Measurements from ENCODE around the gene EMC8.
"Not testable (repeated sequence)": the region's sequence is repeated elsewhere in the genome, so short reads cannot be mapped to it uniquely, and the experiment has no call there.

Gene EMC8

DNA sequence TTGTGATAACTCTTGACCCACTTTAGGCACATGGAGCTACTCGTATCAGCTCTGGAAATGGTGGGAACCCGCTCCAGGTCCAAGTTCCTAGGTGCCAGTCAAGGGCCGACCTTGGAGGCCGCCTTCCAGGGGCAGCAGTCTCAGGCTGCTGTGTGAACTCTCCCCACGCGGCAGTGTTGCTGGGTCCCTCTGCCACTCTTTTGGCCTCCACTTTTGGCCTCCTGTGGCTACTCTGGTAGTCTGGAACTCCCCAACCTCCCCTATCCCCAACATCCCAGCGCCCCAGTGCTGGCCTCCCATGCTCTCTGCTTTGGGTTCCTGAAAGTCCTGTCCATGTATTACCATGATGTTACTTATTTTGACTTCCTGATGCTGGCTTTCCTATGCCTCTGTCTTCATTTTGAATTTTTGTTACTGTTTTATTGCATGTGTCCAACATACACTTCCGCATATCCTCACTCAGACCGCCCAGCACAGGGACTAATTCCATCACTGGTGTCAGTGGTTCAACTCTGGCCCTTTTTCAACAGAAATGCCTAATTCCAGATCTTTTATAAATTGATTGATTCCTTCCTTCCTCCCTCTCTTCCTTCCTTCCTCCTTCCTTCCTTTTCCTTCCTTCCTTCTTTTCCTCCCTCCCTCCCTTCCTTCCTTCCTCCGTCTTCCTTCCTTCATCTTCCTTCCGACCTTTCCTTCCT, 44.3 kb upstream of the EMC8 start:
- H3K36me3 ChIP-seq (ENCODE audit: insufficient read depth, low read length): no peaks in the 10 kb centered on the region
- H3K27ac ChIP-seq: no peak overlapping the region
- H3K9ac ChIP-seq (ENCODE audit: insufficient read length): no peak overlapping the region
- no peak for DNase-seq (ENCODE audit: low read depth, low spot score)
- H3K9me3 ChIP-seq (ENCODE audit: low read depth, low read length): no peaks in the 10 kb centered on the region
- no peak overlapping the region for H3K4me3 ChIP-seq
- TF ChIP-seq FOXP2 (optimal IDR thresholded peaks at IDR 0.05; ENCODE audit: control extremely low read depth, extremely low read length, insufficient read depth) (no peak), EZH2 (IDR thresholded peaks at IDR 0.05) (no peak), POLR2AphosphoS5 (IDR thresholded peaks at IDR 0.05; ENCODE audit: borderline replicate concordance, low read depth, low read length) (no peak)

- H3K36me3 ChIP-seq (ENCODE audit: insufficient read depth, low read length): no peaks in the 10 kb centered on the region
Observed at GRCh38 chr16:85842848-85843247, 43.5 kb upstream of the EMC8 start.

DNA sequence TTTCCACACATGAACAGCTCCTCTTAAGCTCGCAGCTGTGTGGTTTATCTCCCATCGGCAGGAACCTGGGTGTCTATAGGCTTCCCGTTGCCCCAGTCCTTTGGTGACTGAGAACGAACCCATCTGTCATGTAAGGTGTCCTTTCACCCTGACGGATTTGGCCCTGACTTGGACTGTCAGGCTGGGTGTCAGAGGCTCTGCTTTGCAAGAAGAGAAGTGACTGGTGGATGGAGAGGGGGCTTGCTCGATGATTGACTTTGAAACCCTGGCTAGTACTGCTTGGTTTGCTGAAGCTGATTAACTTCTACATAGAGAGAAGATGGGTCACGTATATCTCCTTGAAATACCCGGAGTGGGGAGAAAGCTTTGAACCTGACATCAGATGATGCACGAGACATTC, 43.1 kb upstream of the EMC8 start:
- H3K27ac ChIP-seq: no peak overlapping the region
- no peak for DNase-seq (ENCODE audit: low read depth, low spot score)
- H3K9me3 ChIP-seq (ENCODE audit: low read depth, low read length): no peaks in the 10 kb centered on the region

More at GRCh38 chr16:85842848-85843247, 43.5 kb upstream of the EMC8 start:
- Histone ChIP-seq H3K9me3 (ENCODE audit: low read depth, low read length) (no peaks in the 10 kb centered on the region), H3K4me3 (no peak overlapping the region), H3K27ac (no peak overlapping the region), H3K9ac (ENCODE audit: insufficient read length) (no peak overlapping the region)
- TF ChIP-seq EZH2 (IDR thresholded peaks at IDR 0.05): no peak
- no peak for TF ChIP-seq POLR2AphosphoS5 (IDR thresholded peaks at IDR 0.05; ENCODE audit: borderline replicate concordance, low read depth, low read length)
- TF ChIP-seq FOXP2 (optimal IDR thresholded peaks at IDR 0.05; ENCODE audit: control extremely low read depth, extremely low read length, insufficient read depth): no peak
- DNase-seq (ENCODE audit: low read depth, low spot score): no peak

GRCh38 chr16:85840801-85841200, 41.5 kb upstream of the EMC8 start:
- Histone ChIP-seq H3K9me3 (ENCODE audit: low read depth, low read length) (no peaks in the 10 kb centered on the region), H3K9ac (ENCODE audit: insufficient read length) (no peak overlapping the region), H3K36me3 (ENCODE audit: insufficient read depth, low read length) (no peaks in the 10 kb centered on the region), H3K27ac (no peak overlapping the region), H3K4me3 (no peak overlapping the region)
- DNase-seq (ENCODE audit: low read depth, low spot score): no peak
- TF ChIP-seq EZH2 (IDR thresholded peaks at IDR 0.05) (no peak), FOXP2 (optimal IDR thresholded peaks at IDR 0.05; ENCODE audit: control extremely low read depth, extremely low read length, insufficient read depth) (no peak)

More for the DNA sequence above, 43.1 kb upstream of the EMC8 start:
- Histone ChIP-seq H3K36me3 (ENCODE audit: insufficient read depth, low read length) (no peaks in the 10 kb centered on the region), H3K9ac (ENCODE audit: insufficient read length) (no peak overlapping the region), H3K4me3 (no peak overlapping the region)
- no peak for TF ChIP-seq FOXP2 (optimal IDR thresholded peaks at IDR 0.05; ENCODE audit: control extremely low read depth, extremely low read length, insufficient read depth)
- TF ChIP-seq EZH2 (IDR thresholded peaks at IDR 0.05): no peak
- TF ChIP-seq POLR2AphosphoS5 (IDR thresholded peaks at IDR 0.05; ENCODE audit: borderline replicate concordance, low read depth, low read length): no peak

DNA sequence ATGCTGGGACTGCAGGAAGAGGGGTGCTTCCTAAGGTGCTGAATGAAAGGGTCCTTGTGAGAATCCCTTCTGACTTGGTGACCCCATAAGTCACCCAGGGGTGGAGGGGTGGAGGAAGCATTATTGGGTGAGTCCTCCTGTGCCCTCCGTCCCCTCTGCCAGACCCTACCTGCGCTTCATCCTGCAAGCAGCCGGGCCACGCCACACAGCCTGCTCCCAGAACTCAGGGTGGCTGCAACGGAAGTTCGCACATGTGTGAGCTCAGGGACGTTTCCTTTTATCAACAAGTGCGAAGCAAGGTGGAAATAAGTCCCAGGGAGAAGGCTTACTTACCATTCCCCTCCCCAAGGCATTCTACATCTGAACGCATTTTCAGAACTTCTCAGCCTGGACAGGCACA, 41.1 kb upstream of the EMC8 start:
- TF ChIP-seq EZH2 (IDR thresholded peaks at IDR 0.05) (no peak), FOXP2 (optimal IDR thresholded peaks at IDR 0.05; ENCODE audit: control extremely low read depth, extremely low read length, insufficient read depth) (no peak), POLR2AphosphoS5 (IDR thresholded peaks at IDR 0.05; ENCODE audit: borderline replicate concordance, low read depth, low read length) (no peak)
- no peak for DNase-seq (ENCODE audit: low read depth, low spot score)
- H3K4me3 ChIP-seq: no peak overlapping the region
- no peaks in the 10 kb centered on the region for H3K9me3 ChIP-seq (ENCODE audit: low read depth, low read length)
- H3K36me3 ChIP-seq (ENCODE audit: insufficient read depth, low read length): no peaks in the 10 kb centered on the region
- no peak overlapping the region for H3K27ac ChIP-seq
- H3K9ac ChIP-seq (ENCODE audit: insufficient read length): no peak overlapping the region

DNA sequence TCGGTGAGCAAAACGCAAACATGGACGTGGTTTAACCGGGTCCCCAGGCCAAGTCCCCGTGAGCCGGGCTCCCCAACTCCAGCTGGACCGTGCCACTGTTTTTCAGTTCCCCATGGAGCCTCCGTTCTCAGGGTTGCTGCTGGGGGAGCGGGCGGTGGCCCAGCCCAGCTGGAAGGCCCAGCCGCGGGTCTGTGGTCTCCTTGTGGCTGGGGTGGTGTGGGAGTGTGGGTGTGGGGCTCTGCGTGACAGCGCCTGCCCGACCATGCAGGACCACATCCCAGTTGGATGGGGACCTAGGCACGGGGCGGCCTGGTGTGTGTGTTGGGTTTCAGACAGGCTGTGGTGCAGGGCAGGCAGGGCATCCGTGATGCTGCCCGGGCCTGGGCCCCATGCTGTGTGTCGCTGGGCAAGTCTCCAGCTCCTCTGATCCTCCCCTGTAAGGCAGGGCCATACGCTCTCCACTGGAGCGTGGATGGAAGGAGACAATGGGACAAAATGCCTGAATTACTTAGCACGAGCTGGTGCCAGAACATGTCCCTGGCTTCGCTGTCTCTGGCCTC, 40.4 kb upstream of the EMC8 start:
- H3K9me3 ChIP-seq (ENCODE audit: low read depth, low read length): no peaks in the 10 kb centered on the region
- no peak for TF ChIP-seq EZH2 (IDR thresholded peaks at IDR 0.05)
- no peak for TF ChIP-seq FOXP2 (optimal IDR thresholded peaks at IDR 0.05; ENCODE audit: control extremely low read depth, extremely low read length, insufficient read depth)
- no peak for TF ChIP-seq POLR2AphosphoS5 (IDR thresholded peaks at IDR 0.05; ENCODE audit: borderline replicate concordance, low read depth, low read length)

GRCh38 chr16:85838876-85839585, 39.7 kb upstream of the EMC8 start:
- no peak overlapping the region for H3K27ac ChIP-seq

More for the DNA sequence above, 40.4 kb upstream of the EMC8 start:
- Histone ChIP-seq H3K27ac (no peak overlapping the region), H3K4me3 (no peak overlapping the region), H3K36me3 (ENCODE audit: insufficient read depth, low read length) (no peaks in the 10 kb centered on the region), H3K9ac (ENCODE audit: insufficient read length) (no peak overlapping the region)
- no peak for DNase-seq (ENCODE audit: low read depth, low spot score)

DNA sequence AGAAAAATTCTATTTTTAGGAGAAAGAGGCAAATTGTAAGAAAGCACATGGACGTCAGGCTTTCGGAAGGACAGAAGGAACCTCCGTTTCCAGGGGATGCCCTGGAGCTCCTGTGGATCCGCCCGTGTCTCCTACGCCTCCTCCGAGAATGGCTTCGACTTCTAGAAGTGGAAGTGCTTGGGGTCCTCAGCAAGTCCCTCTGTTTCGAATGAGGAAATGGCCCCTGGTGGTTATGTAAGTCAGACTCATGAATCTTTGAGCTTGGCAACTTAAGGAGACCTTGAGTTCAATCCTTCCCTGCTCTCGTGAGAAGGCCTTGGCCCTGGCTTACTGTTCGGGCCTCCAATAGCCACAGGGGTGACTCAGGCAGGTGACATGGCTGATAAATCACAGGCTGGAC, 39.0 kb upstream of the EMC8 start:
- no peak for DNase-seq (ENCODE audit: low read depth, low spot score)
- Histone ChIP-seq H3K27ac (no peak overlapping the region), H3K36me3 (ENCODE audit: insufficient read depth, low read length) (no peaks in the 10 kb centered on the region), H3K9ac (ENCODE audit: insufficient read length) (no peak overlapping the region), H3K4me3 (no peak overlapping the region), H3K9me3 (ENCODE audit: low read depth, low read length) (no peaks in the 10 kb centered on the region)
- TF ChIP-seq FOXP2 (optimal IDR thresholded peaks at IDR 0.05; ENCODE audit: control extremely low read depth, extremely low read length, insufficient read depth): no peak
- no peak for TF ChIP-seq POLR2AphosphoS5 (IDR thresholded peaks at IDR 0.05; ENCODE audit: borderline replicate concordance, low read depth, low read length)
- no peak for TF ChIP-seq EZH2 (IDR thresholded peaks at IDR 0.05)

More at GRCh38 chr16:85838876-85839585, 39.7 kb upstream of the EMC8 start:
- TF ChIP-seq POLR2AphosphoS5 (IDR thresholded peaks at IDR 0.05; ENCODE audit: borderline replicate concordance, low read depth, low read length) (no peak), EZH2 (IDR thresholded peaks at IDR 0.05) (no peak), FOXP2 (optimal IDR thresholded peaks at IDR 0.05; ENCODE audit: control extremely low read depth, extremely low read length, insufficient read depth) (no peak)
- no peak for DNase-seq (ENCODE audit: low read depth, low spot score)
- H3K9me3 ChIP-seq (ENCODE audit: low read depth, low read length): no peaks in the 10 kb centered on the region
- no peak overlapping the region for H3K4me3 ChIP-seq
- H3K9ac ChIP-seq (ENCODE audit: insufficient read length): no peak overlapping the region
- no peaks in the 10 kb centered on the region for H3K36me3 ChIP-seq (ENCODE audit: insufficient read depth, low read length)

DNA sequence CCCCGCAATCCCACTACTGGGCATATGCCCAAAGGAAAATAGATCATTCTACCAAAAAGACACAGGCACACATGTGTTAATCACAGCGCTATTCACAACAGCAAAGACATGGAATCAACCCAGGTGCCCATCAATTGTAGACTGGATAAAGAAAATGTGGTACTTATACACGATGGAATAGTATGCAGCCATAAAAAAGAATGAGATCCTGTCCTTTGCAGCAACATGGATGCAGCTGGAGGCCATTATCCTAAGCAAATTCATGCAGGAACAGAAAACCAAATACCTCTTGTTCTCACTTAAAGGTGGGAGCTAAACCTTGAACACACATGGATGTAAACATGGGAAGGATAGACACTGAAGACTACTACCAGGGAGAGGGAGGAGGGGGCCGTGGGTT, 38.3 kb upstream of the EMC8 start:
- H3K9me3 ChIP-seq (ENCODE audit: low read depth, low read length); H3K27ac ChIP-seq; H3K4me3 ChIP-seq; H3K36me3 ChIP-seq (ENCODE audit: insufficient read depth, low read length); DNase-seq (ENCODE audit: low read depth, low spot score); H3K9ac ChIP-seq (ENCODE audit: insufficient read length): not testable (repeated sequence)

Data from SK-N-MC (cell line).